ENCODE measurements around the gene ROBO1.

The ROBO1 gene

GRCh38 chr3:78863306-78864203 is 904.2 kb downstream of the ROBO1 start:
- no peak for DNase-seq

DNA sequence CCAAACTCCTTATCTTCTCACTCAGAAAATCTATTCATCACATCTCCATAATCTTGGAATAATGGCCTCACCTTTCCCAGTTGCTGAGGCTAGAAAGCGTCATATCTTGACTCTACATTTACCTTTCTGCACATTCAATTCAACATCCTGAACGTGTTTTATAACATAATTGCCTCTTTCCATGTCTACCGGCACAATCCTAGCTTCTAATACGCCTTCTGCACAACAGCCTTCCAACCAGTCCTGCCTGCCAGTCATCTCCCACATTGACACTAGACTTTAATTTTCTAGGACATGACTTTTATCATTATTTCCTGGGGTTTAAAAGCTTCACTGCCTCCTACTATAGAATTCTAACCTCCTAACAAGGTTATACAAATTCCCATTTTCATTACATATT is 906.6 kb downstream of the ROBO1 start:
- DNase-seq = no peak

DNA sequence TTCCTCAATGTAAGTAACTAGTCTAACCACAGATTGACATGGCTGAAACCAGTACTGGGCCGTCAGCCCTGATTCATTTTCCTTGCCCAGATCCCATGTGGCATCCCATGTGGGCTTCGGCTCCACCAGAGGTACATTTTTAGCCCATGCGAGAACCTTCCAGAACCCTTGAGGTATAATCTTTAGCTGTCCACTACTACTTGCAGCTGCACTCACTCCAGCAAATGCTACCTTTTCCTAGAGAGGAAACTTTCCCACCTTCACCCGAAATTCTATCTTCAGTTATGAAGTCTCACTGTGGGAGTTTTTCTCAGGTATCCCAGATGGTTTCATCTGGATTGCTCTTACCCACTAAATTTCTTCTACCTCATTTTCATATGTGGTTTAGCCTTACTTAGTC is 907.2 kb downstream of the ROBO1 start:
- no peak for DNase-seq

DNA sequence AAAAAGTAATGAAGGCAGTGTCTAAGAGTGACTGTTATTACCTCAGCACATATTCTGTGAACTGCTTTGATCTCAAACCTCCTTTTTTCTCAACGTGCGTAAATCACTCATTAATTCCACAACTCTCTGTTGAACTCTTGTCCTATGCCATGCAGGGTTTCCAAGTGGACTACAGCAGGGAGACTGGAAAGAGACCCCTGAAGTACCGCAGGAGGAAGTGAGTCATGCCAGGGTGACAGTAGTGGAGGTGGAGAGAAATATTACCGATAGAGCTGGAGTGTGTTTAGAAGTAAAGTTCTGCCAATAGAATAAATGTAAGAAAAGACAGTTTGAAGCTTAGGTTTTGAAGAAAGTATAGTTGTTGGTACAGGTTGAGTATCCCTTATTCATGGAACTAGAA is 908.9 kb downstream of the ROBO1 start:
- DNase-seq = no peak

GRCh38 chr3:78858174-78858573 is 909.6 kb downstream of the ROBO1 start:
- no peak for DNase-seq

DNA sequence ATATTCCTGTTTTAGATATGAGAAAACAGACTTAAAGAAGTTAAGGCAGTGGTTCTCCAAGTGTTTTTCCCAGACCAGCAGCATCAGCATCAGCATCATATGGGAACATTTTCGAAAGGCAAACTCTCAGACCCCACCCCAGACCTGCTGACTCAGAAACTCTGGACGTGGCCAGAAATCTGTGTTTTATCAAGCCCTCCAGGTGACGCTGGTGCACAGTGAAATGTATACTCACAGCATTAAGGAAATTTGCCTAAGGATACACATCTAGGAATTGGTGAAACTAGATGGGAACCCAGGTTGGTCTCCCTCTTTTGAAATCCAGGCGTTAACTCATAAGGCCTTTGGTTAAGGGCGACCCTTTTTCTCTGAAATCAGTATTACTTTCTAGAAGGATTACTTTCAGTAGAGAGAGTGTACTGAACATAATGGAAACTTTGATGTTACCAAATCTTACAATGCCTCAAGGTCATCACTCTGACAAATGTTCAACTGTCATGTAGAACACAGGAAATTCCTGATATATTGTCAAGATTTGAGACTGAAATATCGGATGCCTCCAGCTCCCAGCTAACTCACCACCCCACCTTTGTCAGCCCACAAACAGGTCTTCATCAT is 910.2 kb downstream of the ROBO1 start:
- no peak for DNase-seq

DNA sequence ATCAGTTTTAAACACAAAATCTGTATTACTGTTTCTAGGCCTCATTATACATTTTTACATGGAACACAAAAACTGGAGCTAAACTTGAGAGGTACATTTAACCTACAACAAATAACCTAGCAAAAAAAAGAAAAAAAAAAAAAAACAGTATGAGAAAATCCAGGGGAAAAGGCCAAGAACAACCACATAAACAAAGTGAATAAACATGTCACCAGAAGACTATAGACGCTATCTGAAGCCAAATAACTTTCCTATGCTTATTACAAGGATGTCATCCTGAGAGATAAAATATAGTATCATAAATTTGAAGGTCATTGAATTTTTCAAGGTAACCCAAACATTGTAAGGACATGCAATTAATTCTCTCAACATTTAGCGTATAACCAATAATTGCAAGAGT is 911.6 kb downstream of the ROBO1 start:
- no peak for DNase-seq

DNA sequence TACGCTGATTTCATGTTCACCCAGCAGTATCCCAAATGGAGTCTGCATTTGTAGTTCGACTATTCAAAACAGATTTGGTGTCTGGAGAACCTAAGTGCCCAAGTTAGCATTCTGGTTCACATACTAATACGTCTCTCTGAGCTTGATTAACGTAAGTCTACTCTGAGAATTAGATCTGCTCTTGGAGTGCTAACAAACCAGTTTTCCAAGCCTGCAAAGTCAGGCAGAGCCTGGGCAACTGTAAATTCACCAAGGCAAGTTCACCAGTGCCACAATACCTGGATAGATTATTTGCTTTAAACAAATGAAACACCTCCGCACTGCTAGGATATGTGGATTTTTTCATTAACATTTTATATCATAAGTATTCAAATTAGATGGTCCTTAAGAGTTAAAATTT is 912.6 kb downstream of the ROBO1 start:
- DNase-seq = no peak

DNA sequence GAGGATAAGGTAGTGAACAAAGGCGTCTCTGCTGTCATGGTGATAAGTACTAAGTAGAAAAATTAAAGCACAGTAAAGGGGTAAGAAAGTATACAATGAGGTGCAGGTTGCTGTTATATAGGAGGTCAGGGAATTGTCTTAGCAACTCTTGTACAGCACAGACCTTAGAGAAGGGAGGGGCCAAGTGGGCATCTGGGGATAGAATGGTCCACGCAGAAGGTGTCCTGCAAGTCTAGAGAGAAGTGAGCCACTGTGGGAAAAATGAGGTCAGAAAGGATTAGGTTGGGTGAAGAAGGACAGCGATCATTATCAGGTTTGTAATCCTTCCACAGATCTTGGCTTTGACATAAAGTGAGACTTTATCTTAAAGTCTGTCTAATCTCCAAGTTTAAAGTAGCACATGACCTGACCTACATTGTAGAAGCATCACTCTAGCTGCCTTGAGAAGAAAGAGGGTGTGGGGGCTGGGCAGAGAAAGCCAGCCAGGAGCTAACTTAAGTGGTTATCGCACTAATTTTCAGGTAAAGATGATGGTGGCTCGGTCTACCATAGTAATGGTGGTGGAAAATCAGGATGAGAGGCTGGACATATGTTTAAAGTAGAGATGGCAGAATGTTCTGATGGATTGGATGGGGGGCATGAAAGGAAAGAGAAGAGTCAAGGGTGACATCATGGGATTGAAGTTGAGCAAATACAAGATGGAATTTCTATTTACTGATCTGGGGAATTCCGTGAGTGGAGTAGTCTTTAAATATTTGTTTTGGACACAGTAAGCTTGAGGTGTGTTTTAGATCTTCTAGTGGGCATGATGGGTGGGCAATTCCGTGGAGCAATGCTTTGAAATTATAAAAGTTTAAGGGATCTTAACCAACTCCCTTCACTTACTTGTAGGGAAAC is 919.2 kb downstream of the ROBO1 start:
- no peak for DNase-seq

DNA sequence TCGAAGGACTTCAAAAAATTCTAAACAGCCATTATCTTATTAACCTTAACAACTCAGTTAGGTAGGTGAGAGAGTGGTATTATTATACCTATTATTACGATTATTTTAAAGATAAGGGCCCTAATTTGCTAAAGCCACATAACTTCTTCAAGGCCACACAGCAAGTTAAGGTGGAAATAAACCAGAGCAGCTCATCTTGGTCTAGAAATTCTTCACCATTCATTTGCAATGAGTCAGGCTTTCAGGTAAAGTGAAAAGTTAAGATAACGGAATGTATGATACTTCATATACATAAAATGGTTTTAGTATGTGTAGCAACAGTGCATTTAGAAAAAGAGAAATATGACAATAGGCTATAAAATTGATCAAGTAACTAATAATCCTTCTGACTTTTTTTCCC is 920.2 kb downstream of the ROBO1 start:
- no peak for DNase-seq

DNA sequence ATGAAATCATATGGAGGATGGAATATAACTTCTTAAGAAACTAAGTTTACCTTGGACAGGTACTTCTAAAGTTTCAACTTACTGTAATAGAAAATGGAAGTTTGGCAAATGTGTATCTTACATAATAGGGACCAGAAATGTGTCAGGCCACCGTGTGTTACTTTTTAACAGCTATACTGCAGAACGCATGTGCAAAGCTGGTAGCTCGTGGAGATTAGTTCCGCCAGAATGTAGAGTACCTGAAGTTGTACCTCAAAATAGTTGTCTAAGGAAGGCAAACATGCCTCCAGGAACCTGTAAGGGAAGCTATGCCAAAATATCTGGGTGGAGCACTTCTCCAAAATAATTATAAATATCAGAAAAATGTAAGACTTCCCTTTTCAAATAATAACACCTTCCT is 920.6 kb downstream of the ROBO1 start:
- DNase-seq = no peak

DNA sequence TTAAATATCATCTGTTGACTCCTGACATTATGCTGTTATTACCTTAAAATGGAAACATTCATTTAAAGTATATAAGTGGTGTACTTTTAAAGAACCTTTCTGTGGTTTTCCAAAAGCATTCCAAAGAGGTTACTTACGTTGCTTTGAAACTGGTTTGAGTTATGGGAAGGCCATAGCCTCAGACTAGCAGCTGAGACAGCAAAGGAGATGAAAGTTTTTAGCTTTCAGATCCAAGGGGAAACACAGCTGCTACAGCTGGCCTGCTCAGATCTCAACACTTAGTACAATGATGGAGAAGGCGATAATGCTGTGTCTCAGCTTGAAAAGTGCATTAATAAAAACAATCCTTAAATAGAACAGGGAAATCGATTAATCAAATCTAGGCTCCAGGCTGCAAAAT is 921.1 kb downstream of the ROBO1 start:
- DNase-seq = no peak

DNA sequence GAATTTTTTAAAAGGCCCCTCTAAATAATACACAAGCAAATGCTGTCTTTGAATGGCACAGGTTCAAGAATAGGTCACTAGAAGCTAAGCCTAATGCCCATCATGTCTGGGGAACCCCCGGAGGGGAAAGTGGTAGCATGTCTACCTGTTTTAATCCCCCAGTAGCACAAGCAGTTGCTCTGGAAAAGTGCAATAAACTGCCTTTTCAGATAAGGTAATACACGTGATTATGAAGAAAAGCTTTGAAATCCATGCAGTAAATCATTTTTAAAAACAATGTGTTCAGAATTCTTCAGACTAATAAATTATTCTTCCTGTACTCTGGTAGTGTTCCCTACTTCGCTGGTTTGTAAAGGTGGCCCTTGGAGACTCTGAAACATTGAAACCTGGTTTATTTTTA is 922.2 kb downstream of the ROBO1 start:
- no peak for DNase-seq

GRCh38 chr3:78844307-78844706 is 923.5 kb downstream of the ROBO1 start:
- no peak for DNase-seq

DNA sequence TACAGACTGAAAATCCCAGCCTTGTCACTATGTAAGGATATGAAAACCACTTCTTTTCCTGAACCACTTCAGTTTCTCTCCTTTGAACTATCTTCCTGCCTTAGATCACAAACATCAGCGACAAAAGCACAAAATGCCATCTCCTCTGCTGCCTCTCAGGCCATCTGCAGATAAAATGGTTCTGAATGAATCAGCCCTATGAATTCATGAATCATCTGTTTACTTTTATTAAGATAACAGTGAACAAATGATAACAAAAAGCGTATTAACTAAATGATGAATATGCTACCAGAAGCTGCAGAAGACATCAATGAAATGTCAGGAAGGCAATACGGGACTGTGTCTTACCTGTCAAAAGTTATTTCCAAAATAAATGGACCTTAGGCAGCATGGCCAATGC is 928.1 kb downstream of the ROBO1 start:
- no peak for DNase-seq

- DNase-seq = no peak
Measured at GRCh38 chr3:78838362-78838761, 929.4 kb downstream of the ROBO1 start.

DNA sequence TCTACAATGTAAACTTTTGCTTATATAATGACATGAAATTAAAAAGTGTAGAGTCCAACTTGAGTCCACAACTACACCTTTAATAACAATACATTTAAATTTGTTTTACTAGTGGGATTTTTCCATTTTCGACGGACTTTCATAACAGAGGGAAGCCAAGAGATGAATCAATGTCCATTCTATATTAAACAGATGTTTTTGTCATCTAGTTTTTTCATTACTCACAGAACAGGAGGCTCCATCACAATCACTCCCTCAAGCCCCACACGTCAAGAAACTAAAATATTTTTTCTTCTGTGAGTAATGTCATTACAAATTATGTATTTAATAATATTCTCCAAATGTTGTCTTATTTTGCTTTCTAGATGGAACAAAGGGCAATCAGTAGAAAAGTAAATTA is 932.9 kb downstream of the ROBO1 start:
- no peak for DNase-seq

GRCh38 chr3:78832785-78833204 is 935.0 kb downstream of the ROBO1 start:
- no peak for DNase-seq

- DNase-seq = no peak
Measured at GRCh38 chr3:78831446-78831972, 936.3 kb downstream of the ROBO1 start.

DNA sequence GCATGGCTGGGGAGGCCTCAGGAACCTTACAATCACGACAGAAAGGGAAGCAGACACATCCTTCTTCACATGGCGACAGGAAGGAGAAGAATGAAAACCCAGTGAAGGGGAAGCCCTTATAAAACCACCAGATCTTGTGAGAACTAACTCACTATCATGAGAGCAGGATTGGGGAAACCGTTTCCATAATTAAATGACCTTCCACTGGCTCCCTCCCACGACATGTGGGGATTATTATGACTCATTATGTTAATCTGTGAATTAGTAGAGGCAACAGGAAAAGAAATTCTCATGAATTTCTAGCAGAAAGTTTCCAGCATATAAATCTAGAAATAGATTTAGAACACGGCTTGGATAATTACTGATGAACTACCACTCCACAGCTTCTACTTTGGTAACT is 937.3 kb downstream of the ROBO1 start:
- DNase-seq = no peak

DNA sequence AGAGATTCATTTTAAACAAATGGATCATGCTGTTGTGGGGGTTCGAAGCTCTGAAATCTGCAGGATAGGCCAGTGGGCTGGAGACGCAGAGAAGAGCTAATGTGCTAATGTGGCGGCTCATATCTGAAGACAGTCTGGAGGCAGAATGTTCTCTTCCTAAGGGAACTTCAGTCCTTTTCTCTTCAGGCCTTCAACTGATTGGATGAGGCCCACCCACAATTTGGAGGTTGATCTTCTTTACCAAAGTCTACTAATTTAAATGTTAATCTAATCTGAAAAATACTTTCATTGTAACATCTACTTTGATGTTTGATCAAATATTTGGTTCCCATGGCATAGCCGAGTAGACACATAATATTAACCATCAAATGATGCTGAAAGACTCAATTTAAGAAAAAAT is 940.2 kb downstream of the ROBO1 start:
- no peak for DNase-seq

GRCh38 chr3:78825858-78826215 is 942.0 kb downstream of the ROBO1 start:
- DNase-seq = no peak
